ENCODE results near the gene SPG7. TPM values are rescaled to one million over a fixed set of nuclear protein-coding genes. Genes with fewer than 3 reads are reported as not detected.
"Not testable (repeated sequence)": the region's sequence is repeated elsewhere in the genome, so short reads cannot be mapped to it uniquely, and the experiment has no call there.

The SPG7 gene
- total RNA-seq, result 119 TPM

GRCh38 chr16:89507834-89508590, at the start of gene SPG7:
Gene SPG7, plus strand, starts transcription at chr16:89508403. Its CDS starts 15 bp downstream, at chr16:89508418.
- H3K36me3 ChIP-seq, result peaks cover 0 to 25% of the 10 kb centered on the region in 2 donors
- no peak for DNase-seq (ENCODE audit: extremely low spot score in 2 of 2)
- no peaks in the 10 kb centered on the region for H3K27me3 ChIP-seq
- intact Hi-C loops (cut with DNase I), result loop anchor here (5.0 kb wide), 1 partner anchor 186 kb away; no protein-coding TSS in a partner anchor
- H3K9me3 ChIP-seq, result no peaks in the 10 kb centered on the region
- H3K4me3 ChIP-seq, result peak within 1 kb of the TSS; percentile 81 to 98
- TF ChIP-seq POLR2A (IDR thresholded peaks at IDR 0.05), result peak in 1 of 2 donors; percentile 87
- TF ChIP-seq, protein P1, sequence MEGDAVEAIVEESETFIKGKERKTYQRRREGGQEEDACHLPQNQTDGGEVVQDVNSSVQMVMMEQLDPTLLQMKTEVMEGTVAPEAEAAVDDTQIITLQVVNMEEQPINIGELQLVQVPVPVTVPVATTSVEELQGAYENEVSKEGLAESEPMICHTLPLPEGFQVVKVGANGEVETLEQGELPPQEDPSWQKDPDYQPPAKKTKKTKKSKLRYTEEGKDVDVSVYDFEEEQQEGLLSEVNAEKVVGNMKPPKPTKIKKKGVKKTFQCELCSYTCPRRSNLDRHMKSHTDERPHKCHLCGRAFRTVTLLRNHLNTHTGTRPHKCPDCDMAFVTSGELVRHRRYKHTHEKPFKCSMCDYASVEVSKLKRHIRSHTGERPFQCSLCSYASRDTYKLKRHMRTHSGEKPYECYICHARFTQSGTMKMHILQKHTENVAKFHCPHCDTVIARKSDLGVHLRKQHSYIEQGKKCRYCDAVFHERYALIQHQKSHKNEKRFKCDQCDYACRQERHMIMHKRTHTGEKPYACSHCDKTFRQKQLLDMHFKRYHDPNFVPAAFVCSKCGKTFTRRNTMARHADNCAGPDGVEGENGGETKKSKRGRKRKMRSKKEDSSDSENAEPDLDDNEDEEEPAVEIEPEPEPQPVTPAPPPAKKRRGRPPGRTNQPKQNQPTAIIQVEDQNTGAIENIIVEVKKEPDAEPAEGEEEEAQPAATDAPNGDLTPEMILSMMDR (IDR thresholded peaks at IDR 0.05), result no peak
- peak in 1 of 2 donors; percentile 80 for TF ChIP-seq POLR2AphosphoS5 (IDR thresholded peaks at IDR 0.05; ENCODE audit: insufficient read depth in 1 of 2, low read depth in 1 of 2)
- peaks cover 46% of the 10 kb centered on the region for H3K4me1 ChIP-seq
- H3K27ac ChIP-seq, result peak within 1 kb of the TSS; percentile 85

DNA sequence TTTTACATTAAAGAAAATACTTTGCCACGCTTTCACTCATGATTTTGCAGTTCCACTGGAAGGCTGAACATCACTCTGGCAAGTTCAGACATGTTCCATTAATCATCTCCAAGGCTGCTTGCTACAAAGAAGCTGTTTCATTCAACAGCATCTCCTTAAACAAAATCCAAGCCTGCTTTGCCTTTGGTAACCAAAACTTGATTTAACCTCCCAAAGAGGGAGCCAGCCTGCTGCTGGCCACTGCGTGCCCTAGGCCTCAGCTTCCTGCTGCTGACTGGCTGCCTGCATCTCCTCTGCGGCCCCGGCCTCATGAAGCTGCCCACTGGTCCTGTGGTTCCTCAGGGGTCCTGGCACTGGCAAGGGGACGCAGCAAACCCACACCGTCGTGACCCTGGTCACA, 49.7 kb upstream of the SPG7 start:
- H3K27ac ChIP-seq, result no peak overlapping the region

DNA sequence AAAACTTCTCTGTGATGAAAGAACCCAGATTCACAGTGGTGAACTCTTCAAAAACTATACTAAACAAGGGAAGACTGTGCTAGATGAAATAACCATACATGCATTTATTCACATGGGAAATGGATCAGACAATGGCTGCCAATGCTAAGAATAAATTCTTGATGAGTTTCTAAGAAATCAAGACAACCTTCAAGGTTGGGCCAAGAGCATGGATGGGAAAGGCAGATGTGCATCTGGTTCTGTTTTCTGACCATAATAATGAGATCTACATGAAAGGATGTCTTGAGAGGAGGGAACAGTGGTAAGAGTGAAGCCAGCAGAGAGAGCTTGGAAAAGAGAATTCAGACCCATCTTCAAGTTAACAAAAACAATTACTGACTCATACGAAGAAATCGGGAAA, 49.2 kb upstream of the SPG7 start:
- no peaks in the 10 kb centered on the region for H3K9me3 ChIP-seq
- H3K27me3 ChIP-seq, result no peaks in the 10 kb centered on the region
- TF ChIP-seq, protein P1 (IDR thresholded peaks at IDR 0.05), result no peak
- TF ChIP-seq POLR2AphosphoS5 (IDR thresholded peaks at IDR 0.05; ENCODE audit: insufficient read depth in 1 of 2, low read depth in 1 of 2) (no peak), POLR2A (IDR thresholded peaks at IDR 0.05) (no peak)
- H3K36me3 ChIP-seq, result no peaks in the 10 kb centered on the region
- no peak for DNase-seq (ENCODE audit: extremely low spot score in 2 of 2)
- H3K27ac ChIP-seq, result no peak overlapping the region
- no peak overlapping the region for H3K4me3 ChIP-seq
- intact Hi-C loops (cut with DNase I), result no loop called here
- peaks cover 68% of the 10 kb centered on the region for H3K4me1 ChIP-seq

More for the DNA sequence above, 49.7 kb upstream of the SPG7 start:
- peaks cover 72% of the 10 kb centered on the region for H3K4me1 ChIP-seq
- no peaks in the 10 kb centered on the region for H3K9me3 ChIP-seq
- intact Hi-C loops (cut with DNase I), result no loop called here
- no peak overlapping the region for H3K4me3 ChIP-seq
- no peaks in the 10 kb centered on the region for H3K27me3 ChIP-seq
- DNase-seq (ENCODE audit: extremely low spot score in 2 of 2), result no peak
- TF ChIP-seq, protein P1 (IDR thresholded peaks at IDR 0.05), result no peak
- TF ChIP-seq POLR2A (IDR thresholded peaks at IDR 0.05), result no peak
- TF ChIP-seq POLR2AphosphoS5 (IDR thresholded peaks at IDR 0.05; ENCODE audit: insufficient read depth in 1 of 2, low read depth in 1 of 2), result no peak
- H3K36me3 ChIP-seq, result no peaks in the 10 kb centered on the region

DNA sequence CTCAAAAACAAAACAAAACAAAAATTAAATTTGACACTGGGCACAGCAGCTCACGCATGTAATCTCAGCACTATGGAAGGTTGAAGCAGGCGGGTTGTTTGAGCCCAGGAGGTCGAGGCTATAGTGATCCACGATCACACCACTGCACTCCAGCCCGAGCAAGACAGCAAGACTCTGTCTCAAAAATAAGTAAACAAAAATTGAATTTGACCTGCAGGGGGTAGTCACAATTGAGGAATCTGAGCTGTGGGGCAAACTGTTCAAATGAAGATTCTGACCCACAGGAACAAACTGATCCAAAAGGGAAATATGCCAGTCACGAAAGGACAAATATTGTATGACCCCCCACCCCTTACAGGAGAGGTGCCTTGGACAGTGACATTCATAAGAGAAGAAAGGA, 47.6 kb upstream of the SPG7 start:
- no peak for TF ChIP-seq POLR2A (IDR thresholded peaks at IDR 0.05)
- TF ChIP-seq POLR2AphosphoS5 (IDR thresholded peaks at IDR 0.05; ENCODE audit: insufficient read depth in 1 of 2, low read depth in 1 of 2), result no peak
- no peak overlapping the region for H3K27ac ChIP-seq
- intact Hi-C loops (cut with DNase I), result no loop called here
- DNase-seq (ENCODE audit: extremely low spot score in 2 of 2), result no peak
- H3K36me3 ChIP-seq, result no peaks in the 10 kb centered on the region
- no peak overlapping the region for H3K4me3 ChIP-seq
- H3K27me3 ChIP-seq, result no peaks in the 10 kb centered on the region
- no peaks in the 10 kb centered on the region for H3K9me3 ChIP-seq
- H3K4me1 ChIP-seq, result peaks cover 64% of the 10 kb centered on the region

DNA sequence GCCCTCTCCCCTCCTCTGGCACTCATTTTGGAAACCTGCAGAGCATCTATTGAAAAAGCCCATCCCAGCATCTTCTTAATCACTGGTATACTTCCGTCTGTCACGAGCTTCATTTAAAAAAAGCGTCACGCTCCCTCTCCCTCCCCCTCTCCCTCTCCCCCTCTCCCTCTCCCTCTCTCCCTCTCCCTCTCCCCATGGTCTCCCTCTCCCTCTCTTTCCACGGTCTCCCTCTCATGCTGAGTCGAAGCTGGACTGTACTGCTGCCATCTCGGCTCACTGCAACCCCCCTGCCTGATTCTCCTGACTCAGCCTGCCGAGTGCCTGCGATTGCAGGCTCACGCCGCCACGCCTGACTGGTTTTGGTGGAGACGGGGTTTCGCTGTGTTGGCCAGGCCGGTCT, 46.3 kb upstream of the SPG7 start:
- H3K9me3 ChIP-seq; intact Hi-C loops (cut with DNase I); DNase-seq (ENCODE audit: extremely low spot score in 2 of 2); H3K36me3 ChIP-seq; H3K27ac ChIP-seq; H3K4me3 ChIP-seq; H3K27me3 ChIP-seq: not testable (repeated sequence)
- peaks cover 68% of the 10 kb centered on the region for H3K4me1 ChIP-seq

DNA sequence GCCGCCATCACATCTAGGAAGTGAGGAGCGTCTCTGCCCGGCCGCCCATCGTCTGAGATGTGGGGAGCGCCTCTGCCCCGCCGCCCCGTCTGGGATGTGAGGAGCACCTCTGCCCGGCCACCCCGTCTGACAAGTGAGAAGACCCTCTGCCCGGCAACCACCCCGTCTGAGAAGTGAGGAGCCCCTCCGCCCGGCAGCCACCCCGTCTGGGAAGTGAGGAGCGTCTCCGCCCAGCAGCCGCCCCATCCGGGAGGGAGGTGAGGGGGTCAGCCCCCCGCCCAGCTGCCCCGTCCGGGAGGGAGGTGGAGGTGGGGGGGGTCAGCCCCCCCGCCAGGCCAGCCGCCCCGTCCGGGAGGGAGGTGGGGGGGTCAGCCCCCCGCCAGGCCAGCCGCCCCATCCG, 45.6 kb upstream of the SPG7 start:
- H3K9me3 ChIP-seq; intact Hi-C loops (cut with DNase I); H3K4me3 ChIP-seq; H3K36me3 ChIP-seq; H3K27me3 ChIP-seq; DNase-seq (ENCODE audit: extremely low spot score in 2 of 2); H3K27ac ChIP-seq: not testable (repeated sequence)
- peaks cover 75% of the 10 kb centered on the region for H3K4me1 ChIP-seq

GRCh38 chr16:89463312-89463711, 44.9 kb upstream of the SPG7 start:
- H3K27me3 ChIP-seq; intact Hi-C loops (cut with DNase I); H3K4me3 ChIP-seq; H3K36me3 ChIP-seq; DNase-seq (ENCODE audit: extremely low spot score in 2 of 2); H3K9me3 ChIP-seq; H3K27ac ChIP-seq: not testable (repeated sequence)
- H3K4me1 ChIP-seq, result peaks cover 73% of the 10 kb centered on the region

Data from vagina (tissue), 2 donors.